Cerebellar cortex (tissue), 1 donor: ENCODE measurements around the gene PLEKHG2.

Experiments
- DNase-seq: peaks from one replicate; pipeline ENCODE4 v3.0.0-alpha.2; 2015; ENCODE audit warnings: low spot score

Gene PLEKHG2

DNA sequence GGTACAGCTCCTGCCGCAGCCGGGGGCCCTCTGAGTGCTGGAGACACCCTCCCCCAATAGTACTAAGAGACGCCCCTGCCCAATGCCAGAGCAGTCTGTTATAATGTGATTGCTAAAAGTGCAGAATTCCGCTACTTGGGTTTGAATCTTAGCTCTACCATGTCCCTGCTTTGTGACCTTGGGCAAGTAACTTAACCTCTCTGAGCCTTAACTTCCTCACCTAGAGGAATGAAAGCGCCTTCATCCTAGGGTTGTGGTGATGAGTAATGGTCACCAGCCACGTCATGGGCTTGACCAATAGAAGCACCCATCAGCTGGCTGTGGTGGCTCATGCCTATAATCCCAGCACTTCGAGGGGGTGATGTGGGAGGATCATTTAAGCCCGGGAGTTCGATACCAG, 6.5 kb downstream of the PLEKHG2 start:
- no peak for DNase-seq

DNA sequence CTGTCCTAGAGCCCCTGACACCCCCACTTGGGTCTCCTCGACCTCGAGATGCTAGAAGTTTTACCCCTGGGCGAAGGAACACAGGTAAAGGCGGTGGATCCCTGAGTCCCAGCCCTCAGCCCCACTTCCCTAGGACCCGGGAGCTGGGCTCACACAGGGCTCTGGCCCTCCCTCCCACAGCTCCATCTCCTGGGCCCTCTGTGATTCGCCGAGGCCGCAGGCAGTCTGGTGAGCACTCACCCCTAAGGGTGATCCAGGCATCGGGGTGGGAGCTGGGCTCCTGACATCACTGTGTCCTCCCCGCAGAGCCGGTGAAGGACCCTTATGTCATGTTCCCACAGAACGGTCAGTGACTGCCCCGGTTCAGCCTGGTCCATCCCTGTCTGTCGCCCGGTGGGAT, 8.3 kb downstream of the PLEKHG2 start:
- DNase-seq = no peak

DNA sequence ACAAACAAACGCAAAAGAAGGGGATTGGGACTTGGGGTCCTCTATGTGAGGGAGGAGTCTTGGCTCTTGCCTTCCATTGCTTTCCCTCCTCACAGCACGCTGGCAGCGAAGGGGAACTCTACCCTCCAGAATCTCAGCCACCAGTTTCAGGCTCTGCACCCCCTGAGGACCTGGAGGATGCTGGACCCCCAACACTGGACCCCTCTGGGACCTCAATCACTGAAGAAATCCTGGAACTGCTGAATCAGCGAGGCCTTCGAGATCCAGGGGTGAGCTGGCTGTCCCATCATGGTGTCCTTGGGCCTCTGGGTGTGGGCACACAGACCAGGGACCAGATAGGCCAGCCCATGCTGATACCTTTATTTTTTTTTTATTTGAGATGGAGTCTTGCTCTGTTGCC, 9.6 kb downstream of the PLEKHG2 start:
- no peak for DNase-seq

DNA sequence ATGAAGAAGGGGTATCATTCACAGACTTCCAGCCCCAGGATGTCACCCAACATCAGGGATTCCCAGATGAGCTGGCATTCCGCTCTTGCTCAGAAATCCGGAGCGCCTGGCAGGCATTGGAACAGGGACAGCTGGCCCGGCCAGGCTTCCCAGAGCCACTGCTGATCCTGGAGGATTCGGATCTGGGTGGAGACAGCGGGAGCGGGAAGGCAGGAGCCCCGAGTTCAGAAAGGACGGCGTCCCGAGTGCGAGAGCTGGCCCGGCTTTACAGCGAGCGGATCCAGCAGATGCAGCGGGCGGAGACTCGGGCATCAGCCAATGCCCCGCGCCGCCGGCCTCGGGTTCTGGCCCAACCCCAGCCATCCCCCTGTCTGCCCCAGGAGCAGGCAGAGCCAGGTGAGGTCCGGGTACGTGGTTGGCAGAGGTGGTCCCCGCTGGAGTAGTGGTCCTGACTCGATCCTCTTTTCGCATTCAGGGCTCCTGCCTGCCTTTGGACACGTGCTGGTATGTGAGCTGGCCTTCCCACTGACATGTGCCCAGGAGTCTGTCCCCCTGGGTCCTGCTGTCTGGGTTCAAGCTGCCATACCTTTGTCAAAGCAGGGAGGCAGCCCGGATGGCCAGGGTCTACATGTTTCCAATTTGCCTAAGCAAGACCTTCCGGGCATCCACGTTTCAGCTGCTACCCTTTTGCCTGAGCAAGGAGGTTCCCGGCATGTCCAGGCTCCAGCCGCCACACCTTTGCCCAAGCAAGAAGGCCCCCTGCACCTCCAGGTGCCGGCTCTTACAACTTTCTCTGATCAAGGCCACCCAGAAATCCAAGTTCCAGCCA, 11.0 kb downstream of the PLEKHG2 start:
- DNase-seq = no peak

DNA sequence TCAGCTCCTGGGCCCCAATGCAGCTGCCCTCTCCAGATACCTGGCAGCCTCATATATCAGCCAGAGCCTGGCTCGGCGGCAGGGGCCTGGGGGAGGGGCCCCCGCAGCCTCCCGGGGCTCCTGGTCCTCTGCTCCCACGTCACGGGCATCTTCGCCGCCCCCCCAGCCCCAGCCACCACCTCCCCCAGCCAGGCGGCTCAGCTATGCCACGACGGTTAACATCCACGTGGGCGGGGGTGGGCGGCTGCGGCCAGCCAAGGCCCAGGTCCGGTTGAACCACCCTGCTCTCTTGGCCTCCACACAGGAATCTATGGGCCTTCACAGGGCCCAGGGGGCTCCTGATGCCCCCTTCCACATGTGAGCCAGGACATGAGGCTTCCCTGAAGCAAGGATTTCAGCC, 12.5 kb downstream of the PLEKHG2 start:
- DNase-seq = no peak

DNA sequence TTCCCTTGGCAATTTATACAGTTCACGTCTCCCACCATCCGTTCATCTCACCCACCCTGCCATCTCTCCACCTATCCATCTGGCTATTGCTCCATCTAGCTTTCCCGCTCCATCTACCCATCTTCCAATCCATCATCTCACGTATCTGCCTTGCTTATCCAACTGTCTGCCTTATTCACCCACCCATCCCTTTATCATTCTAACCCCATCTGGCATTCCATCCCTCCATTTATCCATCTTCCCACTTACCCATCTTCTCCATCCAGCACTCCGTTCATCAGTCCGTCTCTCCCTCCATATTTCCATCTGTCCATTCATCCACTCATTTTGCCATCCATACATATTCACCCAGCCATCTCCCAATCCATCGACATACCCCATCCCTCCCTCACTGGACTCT, 13.3 kb downstream of the PLEKHG2 start:
- no peak for DNase-seq

DNA sequence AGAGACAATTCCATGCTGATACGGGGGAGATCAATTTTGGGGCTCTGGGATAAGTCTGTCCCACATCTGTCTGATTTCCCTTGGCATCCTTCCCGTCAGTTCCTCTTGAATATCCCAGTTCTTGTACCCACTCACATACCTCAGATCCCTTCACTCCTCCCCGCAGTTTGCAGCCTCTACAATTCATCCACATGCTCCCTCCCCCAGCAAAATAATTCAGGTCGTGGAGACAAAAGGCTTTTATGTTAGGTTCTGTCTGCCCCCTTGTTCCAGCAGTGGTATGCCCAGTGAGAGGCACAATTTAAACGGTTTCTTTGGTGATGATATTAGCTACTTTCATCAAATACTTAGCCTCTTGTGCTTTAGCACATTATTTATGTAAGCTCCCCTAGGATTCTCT, 13.7 kb downstream of the PLEKHG2 start:
- DNase-seq = no peak

DNA sequence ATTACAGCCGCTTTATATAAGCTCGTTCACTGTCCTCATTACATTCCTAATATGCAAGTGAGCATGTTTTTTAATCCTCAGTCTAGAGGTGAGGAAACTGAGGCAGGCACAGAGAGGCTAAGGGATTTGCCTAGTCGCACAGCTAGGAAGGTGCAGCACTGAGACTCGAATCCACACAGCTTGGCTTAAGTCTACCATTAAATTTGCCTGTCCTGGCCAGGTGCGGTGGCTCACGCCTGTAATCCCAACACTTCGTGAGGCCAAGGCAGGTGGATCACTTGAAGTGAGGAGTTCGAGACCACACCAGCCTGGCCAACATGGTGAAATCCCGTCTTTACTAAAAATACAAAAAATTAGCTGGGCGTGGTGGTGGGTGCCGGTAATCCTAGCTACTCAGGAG, 15.2 kb downstream of the PLEKHG2 start:
- no peak for DNase-seq

DNA sequence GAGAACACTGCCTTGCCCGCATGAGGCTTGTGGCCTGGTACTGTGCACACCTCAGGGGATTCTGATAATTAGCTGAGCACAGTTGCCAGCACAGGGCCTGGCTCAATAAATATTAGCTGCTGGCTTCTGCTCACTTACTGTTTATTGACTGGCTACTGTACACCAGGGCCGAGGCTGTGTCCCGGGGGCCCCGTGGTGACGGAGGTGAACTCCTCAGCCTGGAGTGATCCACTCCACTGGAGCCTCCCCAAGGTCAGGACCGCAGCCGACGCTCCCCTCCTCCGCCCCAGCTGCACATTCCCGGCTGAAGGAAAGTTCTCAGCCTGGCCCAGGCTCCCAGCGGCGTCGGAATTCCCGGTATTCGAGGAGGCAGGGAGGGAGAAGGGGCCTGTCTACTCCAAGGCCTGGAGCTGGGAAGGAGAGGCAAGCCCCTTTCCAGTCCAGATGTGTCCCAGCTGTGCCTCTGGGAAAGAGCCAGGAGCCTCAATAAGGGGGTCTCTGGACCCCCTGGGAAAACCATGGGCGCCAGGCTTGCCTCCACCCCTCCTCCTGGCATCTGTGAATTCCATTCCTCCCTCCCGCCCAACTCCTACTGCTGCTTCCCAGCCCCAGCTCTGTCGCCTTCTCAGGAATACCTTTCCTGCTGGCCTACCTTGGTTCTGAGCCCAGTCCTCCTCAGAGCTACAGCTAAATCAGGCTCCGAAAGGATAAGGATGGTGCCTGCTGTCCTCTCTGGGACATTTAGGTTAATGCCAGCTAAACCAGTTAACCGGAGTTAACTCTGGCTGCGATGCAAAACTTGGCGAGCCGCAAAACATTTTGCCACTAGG, 16.0 kb downstream of the PLEKHG2 start:
- peak; percentile 74 for DNase-seq

DNA sequence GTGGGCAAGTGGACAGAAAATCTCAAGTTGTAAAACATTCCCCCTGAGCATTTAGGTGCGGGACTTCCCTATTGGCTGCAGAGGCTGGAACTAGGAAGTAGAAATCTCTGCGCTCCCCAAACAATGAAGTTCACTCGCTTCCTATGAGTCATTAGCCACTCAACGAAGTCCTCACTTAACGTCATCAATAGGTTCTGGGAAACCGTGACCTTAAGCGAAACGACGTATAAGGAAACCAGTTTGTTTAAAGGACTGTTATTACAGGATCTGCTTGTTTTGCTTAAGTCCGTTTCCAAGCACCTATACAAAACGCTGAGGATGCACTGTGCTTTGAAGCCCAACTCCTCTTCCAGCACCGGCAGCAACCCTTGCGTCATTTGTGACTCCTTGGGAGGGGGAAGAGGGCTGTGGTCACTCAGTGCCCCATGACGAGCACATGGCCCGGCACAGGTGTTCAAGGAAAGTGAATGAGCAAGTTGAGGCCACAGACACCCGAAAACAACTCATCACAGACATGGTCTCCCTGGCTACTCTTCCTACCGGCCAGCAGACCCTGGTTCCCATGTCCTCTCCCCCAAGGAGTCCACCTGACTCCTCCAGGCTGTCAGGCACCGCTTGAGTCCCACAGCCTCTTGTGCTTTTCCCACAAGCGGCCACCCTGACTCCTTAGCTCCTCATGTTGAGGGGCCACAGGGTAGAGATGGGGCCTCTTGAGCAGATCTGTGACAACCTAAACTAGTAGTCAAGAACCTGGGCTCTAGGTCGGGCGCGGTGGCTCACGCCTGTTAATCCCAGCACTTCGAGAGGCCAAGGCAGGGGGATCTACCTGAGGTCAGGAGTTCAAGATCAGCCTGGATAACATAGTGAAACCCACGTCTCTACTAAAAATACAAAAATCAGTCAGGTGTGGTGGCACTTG, 18.5 kb downstream of the PLEKHG2 start:
- DNase-seq = peak; percentile 89

DNA sequence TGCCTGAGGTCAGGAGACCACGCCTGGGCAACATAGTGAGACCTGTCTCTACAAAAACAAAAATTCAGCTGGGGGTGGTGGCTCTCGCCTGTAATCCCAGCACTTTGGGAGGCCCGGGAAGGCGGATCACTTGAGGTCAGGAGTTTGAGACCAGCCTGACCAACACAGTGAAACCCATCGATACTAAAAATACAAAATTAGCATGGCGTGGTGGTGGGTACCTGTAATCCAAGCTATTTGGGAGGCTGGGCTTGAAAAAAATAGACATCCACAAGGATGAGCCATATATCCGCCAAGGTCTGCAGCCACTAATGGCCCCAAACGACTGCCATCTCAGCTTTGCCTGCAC, 20.2 kb downstream of the PLEKHG2 start:
- DNase-seq = no peak

DNA sequence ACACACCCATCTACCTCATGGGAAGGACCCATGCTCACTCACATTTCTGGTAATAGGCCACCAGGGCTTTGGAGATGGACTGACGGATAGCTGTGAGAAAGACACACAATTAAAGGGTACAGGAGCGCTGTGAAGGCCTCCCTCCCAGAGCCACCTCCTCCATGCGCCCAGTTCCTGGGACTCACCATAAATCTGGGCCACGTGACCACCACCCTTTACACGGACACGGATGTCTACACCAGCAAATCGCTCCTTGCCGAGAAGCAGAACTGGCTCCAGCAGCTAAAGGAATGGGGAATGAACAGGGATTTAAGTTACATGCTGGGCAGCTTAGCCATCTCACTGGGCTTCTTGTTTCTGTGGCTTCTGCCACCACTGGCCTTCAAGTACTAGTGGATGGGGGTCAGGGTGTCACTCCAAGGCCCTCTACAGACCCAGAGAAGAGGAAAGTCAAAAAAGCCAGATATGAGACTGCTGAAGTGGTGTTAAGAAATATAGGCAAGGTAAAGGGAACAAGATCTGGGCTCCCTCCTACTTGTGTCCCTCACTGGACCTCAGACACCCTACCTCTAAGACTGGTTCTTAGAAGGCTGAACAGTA, 21.1 kb downstream of the PLEKHG2 start:
- no peak for DNase-seq

DNA sequence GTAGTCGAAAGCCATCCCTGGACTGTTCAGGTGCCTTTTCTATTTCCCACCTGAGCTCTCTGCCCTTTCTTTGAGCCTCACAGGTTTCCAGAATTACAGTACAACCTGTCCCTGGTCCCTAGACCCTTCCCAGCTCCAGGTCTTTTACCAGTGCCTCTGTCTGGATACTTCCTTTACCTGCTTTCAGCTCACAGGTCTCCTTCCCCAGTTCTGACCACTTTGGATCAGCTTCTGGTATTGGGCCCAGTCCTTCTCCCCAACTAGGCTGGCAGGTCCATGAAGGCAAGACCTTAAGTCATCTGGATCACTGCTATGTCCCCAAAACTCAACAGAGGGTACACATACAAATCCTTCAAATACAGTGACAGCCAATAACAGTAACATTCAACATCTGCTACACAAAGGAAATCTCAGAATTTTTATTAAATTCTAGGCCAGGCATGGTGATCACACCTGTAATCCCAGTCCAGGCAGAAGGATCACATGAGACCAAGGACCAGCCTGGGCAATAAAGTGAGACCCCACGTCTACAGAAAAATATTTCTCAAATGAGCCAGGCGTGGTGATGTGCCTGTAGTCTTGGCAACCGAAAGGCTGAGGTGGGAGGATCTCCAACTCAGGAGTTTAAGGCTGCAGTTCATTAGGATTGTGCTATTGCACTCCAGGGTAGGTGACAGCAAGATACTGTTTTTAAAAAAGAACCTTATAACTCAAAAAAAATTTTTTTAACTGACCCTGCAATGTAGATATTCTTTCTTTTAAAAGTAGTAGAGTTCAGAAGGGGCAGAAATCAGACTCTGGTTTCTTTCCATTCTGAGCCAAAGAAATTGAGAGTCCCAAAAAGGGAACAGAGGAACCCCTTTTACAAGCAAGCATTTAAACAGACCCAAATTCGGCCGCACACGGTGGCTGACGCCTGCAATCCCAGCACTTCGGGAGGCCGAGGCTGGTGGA, 21.9 kb downstream of the PLEKHG2 start:
- no peak for DNase-seq

DNA sequence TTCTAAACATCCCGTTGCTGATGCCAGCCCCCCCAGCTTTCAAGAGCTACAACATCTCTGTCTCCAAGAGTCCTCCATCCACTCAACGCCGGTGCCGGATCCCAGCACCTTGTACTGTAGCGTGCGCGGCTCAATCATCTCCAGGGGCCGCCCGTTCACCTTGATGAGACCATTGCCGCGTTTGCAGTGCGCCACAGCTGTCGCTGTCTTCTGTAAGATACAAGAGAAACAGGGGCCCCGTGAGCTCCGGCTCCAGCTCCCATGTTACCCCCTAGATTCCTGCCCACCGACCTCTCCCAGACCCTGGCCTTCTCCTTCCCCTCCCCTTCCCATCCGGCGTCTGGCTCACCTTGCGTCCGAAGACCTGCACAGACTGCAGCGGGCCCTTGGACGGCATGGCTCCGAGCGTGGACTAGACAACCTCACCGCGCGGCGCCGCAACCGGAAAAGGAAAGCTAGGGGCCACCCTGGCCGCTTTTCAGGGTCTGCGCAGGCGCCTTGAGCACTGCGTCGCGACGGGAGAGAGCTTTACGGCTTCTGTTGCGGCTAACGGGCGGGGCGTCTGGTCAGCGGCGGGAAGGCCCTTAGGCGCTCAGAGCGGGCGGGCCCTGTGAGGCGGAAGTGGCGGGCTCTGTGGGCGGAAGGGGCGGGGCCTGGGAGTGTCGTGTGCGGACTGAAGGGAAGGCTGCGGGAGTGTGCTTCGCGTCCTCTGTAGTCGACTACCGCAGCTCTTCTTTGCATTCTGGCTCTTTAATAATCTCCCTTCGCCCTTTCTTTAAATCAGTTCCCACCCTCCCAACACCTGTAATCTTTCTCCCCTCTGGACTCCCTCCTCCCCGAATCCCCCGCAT, 23.3 kb downstream of the PLEKHG2 start, which contains the start of gene RPS16:
TSS of gene RPS16 (minus strand) at position 451 of the 851 bp plus-strand sequence. CDS start at position 397, 54 bp downstream.
- peak; percentile 98 for DNase-seq

DNA sequence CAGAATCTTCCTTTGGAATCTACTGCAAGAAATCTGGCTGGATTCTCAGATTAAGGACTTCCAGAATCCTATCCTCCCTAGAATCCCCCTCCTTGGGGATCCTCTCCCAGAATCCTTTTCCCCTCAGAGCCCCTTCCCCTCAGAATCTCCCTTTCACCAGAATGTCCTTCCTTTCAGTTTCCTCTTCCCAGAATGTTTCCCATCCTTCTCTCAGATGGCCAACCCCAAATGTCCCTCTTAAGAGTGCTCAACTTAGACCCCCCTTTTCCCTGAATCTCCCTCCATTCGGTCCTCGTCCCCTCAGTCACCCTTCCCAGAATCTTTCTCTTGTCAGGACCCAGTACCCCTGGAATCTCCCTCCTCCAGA, 23.9 kb downstream of the PLEKHG2 start:
- no peak for DNase-seq

DNA sequence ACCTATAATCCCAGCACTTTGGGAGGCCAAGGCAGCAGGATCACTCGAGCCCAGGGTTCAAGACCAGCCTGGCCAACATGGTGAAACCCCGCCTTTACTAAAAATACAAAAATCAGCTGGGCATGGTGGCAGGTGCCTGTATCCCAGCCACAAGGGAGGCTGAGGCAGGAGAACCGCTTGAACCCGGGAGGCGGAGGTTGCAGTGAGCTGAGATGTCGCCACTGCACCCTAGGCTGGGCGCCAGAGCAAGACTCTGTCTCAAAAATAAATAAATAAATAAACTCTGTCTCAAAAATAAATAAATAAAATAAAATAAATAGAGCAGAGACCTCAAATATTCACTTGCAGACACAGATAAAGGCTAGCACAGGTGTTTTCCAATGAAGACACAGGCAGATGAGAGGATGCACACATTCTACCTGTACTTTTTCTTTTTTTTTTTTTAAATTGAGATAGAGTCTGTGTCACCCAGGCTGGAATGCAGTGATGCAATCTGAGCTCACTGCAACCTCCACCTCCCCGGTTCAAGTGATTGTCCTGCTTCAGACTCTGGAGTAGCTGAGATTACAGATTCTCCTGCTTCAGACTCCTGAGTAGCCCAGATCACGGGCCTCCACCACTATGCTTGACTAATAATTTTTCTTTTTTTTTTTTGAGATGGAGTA, 25.9 kb downstream of the PLEKHG2 start:
- no peak for DNase-seq

DNA sequence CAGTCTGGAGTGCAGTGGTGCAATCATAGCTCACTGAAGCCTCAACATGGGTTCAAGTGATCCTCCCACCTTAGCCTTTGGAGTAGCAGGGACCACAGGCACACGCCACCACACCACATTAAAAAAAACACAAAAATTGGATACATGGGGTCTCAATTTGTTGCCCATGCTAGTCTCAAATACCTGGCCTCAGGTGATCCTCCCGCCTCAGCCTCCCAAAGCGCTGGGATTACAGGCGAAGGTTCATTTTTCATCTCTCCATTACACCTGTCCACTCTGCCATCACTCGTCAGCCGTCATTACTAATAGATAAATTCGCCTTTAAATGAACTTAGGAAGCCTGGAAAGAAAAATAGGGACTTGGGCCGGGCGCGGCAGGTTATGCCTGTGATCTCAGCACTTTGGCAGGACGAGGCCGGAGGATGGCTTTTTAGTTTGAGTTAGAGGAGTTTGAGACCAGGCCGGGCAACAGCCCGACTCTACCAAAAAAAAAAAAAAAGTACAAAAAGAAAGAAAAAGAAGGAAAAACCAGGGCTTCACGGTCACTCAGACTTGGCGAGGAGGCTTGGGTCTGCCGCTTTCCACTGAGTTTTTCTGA, 32.2 kb downstream of the PLEKHG2 start:
- no peak for DNase-seq

DNA sequence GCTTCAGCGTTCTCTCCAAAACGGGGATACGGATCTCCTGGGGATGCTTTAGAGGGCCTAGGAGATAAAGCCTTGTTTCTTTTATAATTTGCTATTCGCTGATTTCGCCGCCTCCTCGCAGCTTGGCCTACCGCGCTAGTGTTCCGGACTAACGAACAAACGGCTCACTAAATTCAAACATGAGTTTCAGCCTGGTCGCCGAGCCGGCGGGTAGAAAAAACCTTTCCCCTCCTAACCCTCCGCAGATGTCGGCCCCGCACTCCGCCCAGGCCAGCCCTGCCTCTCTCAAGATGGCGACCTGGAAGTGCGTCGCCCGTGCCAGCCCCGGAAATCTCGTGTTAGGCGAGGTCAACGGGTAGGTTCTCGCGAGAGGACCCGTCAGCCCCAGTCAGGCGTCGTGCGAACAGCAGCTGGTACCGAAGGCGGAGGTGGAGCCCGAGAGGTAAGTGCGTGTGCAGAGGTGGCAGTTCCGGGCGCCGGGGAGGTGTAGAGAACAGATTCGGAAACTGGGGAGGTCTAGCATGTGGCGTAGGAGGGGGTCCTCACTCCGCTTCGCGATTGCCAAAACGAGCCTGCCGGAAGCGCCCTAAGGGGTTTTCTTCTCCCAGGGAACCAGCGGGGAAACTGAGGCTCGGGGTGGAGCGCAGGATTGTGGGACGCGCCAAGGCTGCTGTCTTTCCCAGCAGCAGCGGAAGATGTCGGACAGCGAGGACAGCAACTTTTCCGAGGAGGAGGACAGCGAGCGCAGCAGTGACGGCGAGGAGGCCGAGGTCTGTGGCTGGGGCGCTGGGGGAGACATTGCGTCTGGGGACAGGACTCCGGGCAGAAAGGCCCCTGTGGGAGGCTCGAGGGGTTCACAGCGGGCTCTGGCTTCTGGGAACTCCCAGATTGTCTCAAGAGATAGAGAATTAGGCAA, 33.0 kb downstream of the PLEKHG2 start, which contains the start of gene SUPT5H:
TSS of gene SUPT5H (plus strand) at position 387 of the 916 bp plus-strand sequence. CDS start at position 696, 309 bp downstream.
- DNase-seq = peak; percentile 98
